Stimulated activated CD8-positive, alpha-beta memory T cell treated with anti-CD3 and anti-CD28 coated beads, Interleukin-12 subunit alpha, Interleukin-12 subunit beta, amount 100 ng/mL, for 24 hours (primary cell): ENCODE data around the gene PAK4.
"Not testable (repeated sequence)": the region's sequence is repeated elsewhere in the genome, so short reads cannot be mapped to it uniquely, and the experiment has no call there.

Experiments
- DNase-seq: peaks from one replicate; pipeline ENCODE4 v3.0.0-alpha.2; 2020; ENCODE audit errors: extremely low read depth

PAK4 gene

GRCh38 chr19:39125554-39126311 lies at the start of gene PAK4:
TSS of gene PAK4 (plus strand) at chr19:39125786. CDS start at chr19:39169554, 43,768 bp downstream.
- DNase-seq, result peak; percentile 98

GRCh38 chr19:39077323-39077722 lies 48.3 kb upstream of the PAK4 start:
- DNase-seq, result no peak

GRCh38 chr19:39078436-39079200 lies 47.0 kb upstream of the PAK4 start:
- DNase-seq, result no peak

- DNase-seq, result no peak
Measured at GRCh38 chr19:39080431-39080830, 45.2 kb upstream of the PAK4 start.

- no peak for DNase-seq
Measured at GRCh38 chr19:39082167-39082566, 43.4 kb upstream of the PAK4 start.

GRCh38 chr19:39082745-39083598 lies 42.6 kb upstream of the PAK4 start:
- no peak for DNase-seq

- no peak for DNase-seq
Measured at GRCh38 chr19:39083599-39083982, 42.0 kb upstream of the PAK4 start.

GRCh38 chr19:39083983-39084731 lies 41.4 kb upstream of the PAK4 start, which contains the start of gene ACP7:
TSS of gene ACP7 (plus strand) at chr19:39084368. CDS start at chr19:39085270, 902 bp downstream.
- no peak for DNase-seq

- DNase-seq, result no peak
Measured at GRCh38 chr19:39084732-39085080, 40.9 kb upstream of the PAK4 start.

- DNase-seq, result no peak
Measured at GRCh38 chr19:39085392-39085791, 40.2 kb upstream of the PAK4 start.

- DNase-seq, result no peak
Measured at GRCh38 chr19:39086386-39086785, 39.2 kb upstream of the PAK4 start.

- no peak for DNase-seq
Measured at GRCh38 chr19:39087907-39088686, 37.5 kb upstream of the PAK4 start.

- not testable (repeated sequence) for DNase-seq
Measured at GRCh38 chr19:39090016-39090415, 35.6 kb upstream of the PAK4 start.

- DNase-seq, result no peak
Measured at GRCh38 chr19:39090881-39091280, 34.7 kb upstream of the PAK4 start.

- DNase-seq, result not testable (repeated sequence)
Measured at GRCh38 chr19:39095799-39096540, 29.6 kb upstream of the PAK4 start.

GRCh38 chr19:39097299-39097698 lies 28.3 kb upstream of the PAK4 start:
- no peak for DNase-seq

- DNase-seq, result no peak
Measured at GRCh38 chr19:39097721-39098120, 27.9 kb upstream of the PAK4 start.

GRCh38 chr19:39098365-39099269 lies 27.0 kb upstream of the PAK4 start:
- DNase-seq, result no peak

- no peak for DNase-seq
Measured at GRCh38 chr19:39099341-39099740, 26.2 kb upstream of the PAK4 start.
